GM18526 (cell line): ENCODE data around the gene TRERF1.

Experiments
- POLR2A ChIP-seq: IDR thresholded peaks from 3 replicates; pipeline ENCODE4 v1.6.1; 2011; ENCODE audit not compliant: insufficient read length; ENCODE audit errors: extremely low read depth

Gene TRERF1

GRCh38 chr6:42232035-42232434 lies 219.7 kb downstream of the TRERF1 start:
- no peak for TF ChIP-seq POLR2A

GRCh38 chr6:42230345-42231321 lies 221.1 kb downstream of the TRERF1 start:
- no peak for TF ChIP-seq POLR2A

- TF ChIP-seq POLR2A, result no peak
Observed at GRCh38 chr6:42229506-42230119, 222.1 kb downstream of the TRERF1 start.

GRCh38 chr6:42228305-42228704 lies 223.4 kb downstream of the TRERF1 start:
- TF ChIP-seq POLR2A, result no peak

- no peak for TF ChIP-seq POLR2A
Observed at GRCh38 chr6:42227173-42227850, 224.4 kb downstream of the TRERF1 start.

GRCh38 chr6:42226645-42227143 lies 225.0 kb downstream of the TRERF1 start:
- no peak for TF ChIP-seq POLR2A

- TF ChIP-seq POLR2A, result no peak
Observed at GRCh38 chr6:42226161-42226611, 225.5 kb downstream of the TRERF1 start.

GRCh38 chr6:42225419-42225818 lies 226.3 kb downstream of the TRERF1 start:
- no peak for TF ChIP-seq POLR2A

GRCh38 chr6:42225029-42225339 lies 226.7 kb downstream of the TRERF1 start:
- TF ChIP-seq POLR2A, result no peak

- TF ChIP-seq POLR2A, result no peak
Observed at GRCh38 chr6:42224222-42225028, 227.3 kb downstream of the TRERF1 start.

- no peak for TF ChIP-seq POLR2A
Observed at GRCh38 chr6:42222448-42222847, 229.3 kb downstream of the TRERF1 start.

- TF ChIP-seq POLR2A, result no peak
Observed at GRCh38 chr6:42221546-42221945, 230.2 kb downstream of the TRERF1 start.

- no peak for TF ChIP-seq POLR2A
Observed at GRCh38 chr6:42220807-42221206, 230.9 kb downstream of the TRERF1 start.

- TF ChIP-seq POLR2A, result peak; percentile 91
Observed at GRCh38 chr6:42217519-42218367, 234.0 kb downstream of the TRERF1 start, which contains the start of gene MRPS10. Gene MRPS10, minus strand, starts transcription at chr6:42217861. Its CDS starts 12 bp downstream, at chr6:42217849.
